Activated T-helper 1 cell treated with anti-CD3 and anti-CD28 coated beads, Interleukin-12 subunit alpha, Interleukin-12 subunit beta, Interleukin-2, Interleukin-4 antibody, amounts not matched to agents 30 ng/mL and 10 ng/mL and 1 ng/mL, durations not matched to agents 14 hours and 24 hours and 36 hours (primary cell): ENCODE measurements around the gene XCL2. TPM values are rescaled to one million over a fixed set of nuclear protein-coding genes. Genes with fewer than 3 reads are reported as not detected.
A peak's percentile ranks its signal among the peaks of the same experiment; 100 is the strongest.
"Not testable (repeated sequence)": the region's sequence is repeated elsewhere in the genome, so short reads cannot be mapped to it uniquely, and the experiment has no call there.

Experiments
- DNase-seq: peaks from one replicate; pipeline ENCODE4 v3.0.0; 2021; ENCODE audit warnings: low spot score
- H3K27ac Mint-ChIP-seq: one replicate; pipeline ENCODE4 v1.8.0; 2021; ENCODE audit warnings: mild to moderate bottlenecking, mixed read lengths
- H3K27me3 Mint-ChIP-seq: one replicate; pipeline ENCODE4 v1.8.0; 2022; ENCODE audit warnings: mild to moderate bottlenecking, moderate library complexity, mixed read lengths; ENCODE audit not compliant: insufficient read depth
- H3K36me3 Mint-ChIP-seq: one replicate; pipeline ENCODE4 v1.8.0; 2021; ENCODE audit warnings: low read depth, mixed read lengths
- H3K4me1 Mint-ChIP-seq: one replicate; pipeline ENCODE4 v1.8.0; 2021; ENCODE audit warnings: low read depth, mixed read lengths
- H3K4me3 Mint-ChIP-seq: one replicate; pipeline ENCODE4 v1.8.0; 2021; ENCODE audit warnings: mild to moderate bottlenecking, moderate library complexity, mixed read lengths
- H3K9me3 Mint-ChIP-seq: one replicate; pipeline ENCODE4 v1.8.0; 2021; ENCODE audit warnings: mixed read lengths
- intact Hi-C: fragments of 100-400 bp; cut with micrococcal nuclease; formaldehyde crosslinking; loops from one replicate; pipeline ENCODE4 v1.15.1; 2024
- total RNA-seq: library from RNA; stranded (reverse); gene quantifications from 2 replicates; pipeline ENCODE4 v1.2.3, GENCODE V29; 2022

XCL2 gene
- total RNA-seq, 1 donor from 2014 or later, result 53.2 TPM

- H3K27me3 Mint-ChIP-seq, result peaks cover 7% of the 10 kb centered on the region
- peaks cover 5% of the 10 kb centered on the region for H3K9me3 Mint-ChIP-seq
- H3K27ac Mint-ChIP-seq, result no peak overlapping the region
- DNase-seq, result no peak
- intact Hi-C loops, result no loop called here
- peaks cover 34% of the 10 kb centered on the region for H3K4me1 Mint-ChIP-seq
- no peaks in the 10 kb centered on the region for H3K36me3 Mint-ChIP-seq
- no peak overlapping the region for H3K4me3 Mint-ChIP-seq
Observed at GRCh38 chr1:168553680-168554553, 10.1 kb upstream of the XCL2 start.

DNA sequence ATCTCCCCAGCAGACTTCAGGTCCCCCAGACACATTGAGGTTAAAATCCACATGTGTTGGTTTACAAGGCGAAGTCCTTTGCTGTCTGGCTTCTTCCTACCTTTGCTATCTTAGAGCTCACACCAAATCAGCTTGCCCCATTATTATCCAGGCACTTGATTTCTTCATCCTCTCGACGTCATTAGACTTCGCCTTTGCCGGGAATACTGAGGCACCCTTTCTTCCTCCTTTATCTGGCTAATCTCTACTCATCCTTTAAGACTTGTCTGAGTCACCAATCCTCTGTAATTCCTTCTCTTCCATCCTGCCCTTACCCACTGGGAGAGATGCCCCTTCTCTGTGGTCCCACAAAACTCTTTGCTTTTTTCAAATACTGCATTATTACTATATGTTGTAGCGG is 9.2 kb upstream of the XCL2 start:
- Mint-ChIP-seq H3K4me1 (peaks cover 29% of the 10 kb centered on the region), H3K27ac (no peak overlapping the region), H3K36me3 (no peaks in the 10 kb centered on the region), H3K4me3 (no peak overlapping the region), H3K9me3 (peaks cover 5% of the 10 kb centered on the region), H3K27me3 (peaks cover 7% of the 10 kb centered on the region)
- DNase-seq, result no peak
- intact Hi-C loops, result no loop called here

- Mint-ChIP-seq H3K27me3 (peaks cover 11% of the 10 kb centered on the region), H3K4me1 (peaks cover 21% of the 10 kb centered on the region), H3K9me3 (peaks cover 9% of the 10 kb centered on the region), H3K36me3 (no peaks in the 10 kb centered on the region), H3K4me3 (no peak overlapping the region), H3K27ac (no peak overlapping the region)
- DNase-seq, result no peak
- intact Hi-C loops, result no loop called here
Observed at GRCh38 chr1:168551688-168552087, 7.9 kb upstream of the XCL2 start.

DNA sequence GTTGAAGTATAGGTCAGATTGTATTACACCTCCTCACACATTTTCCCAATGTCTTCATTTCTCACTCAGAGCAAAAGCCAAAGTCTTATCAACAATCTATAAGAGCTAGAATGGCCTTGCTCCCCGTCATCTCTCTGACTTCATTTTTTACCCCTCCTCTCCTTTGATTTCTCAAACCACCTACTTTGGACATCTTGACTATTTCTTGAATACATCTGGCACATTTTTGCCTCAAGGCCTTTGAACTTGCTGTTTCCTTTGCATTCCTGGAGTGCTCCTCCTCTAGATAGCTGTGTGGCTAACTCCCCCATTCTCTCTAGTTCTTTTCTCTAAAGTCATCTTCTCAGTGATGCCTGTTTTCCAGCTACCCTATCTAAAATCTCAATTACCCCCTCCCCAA is 7.2 kb upstream of the XCL2 start:
- DNase-seq, result no peak
- intact Hi-C loops, result no loop called here
- Mint-ChIP-seq H3K27me3 (peaks cover 11% of the 10 kb centered on the region), H3K4me1 (peaks cover 18% of the 10 kb centered on the region), H3K4me3 (no peak overlapping the region), H3K27ac (no peak overlapping the region), H3K36me3 (no peaks in the 10 kb centered on the region), H3K9me3 (peaks cover 9% of the 10 kb centered on the region)

DNA sequence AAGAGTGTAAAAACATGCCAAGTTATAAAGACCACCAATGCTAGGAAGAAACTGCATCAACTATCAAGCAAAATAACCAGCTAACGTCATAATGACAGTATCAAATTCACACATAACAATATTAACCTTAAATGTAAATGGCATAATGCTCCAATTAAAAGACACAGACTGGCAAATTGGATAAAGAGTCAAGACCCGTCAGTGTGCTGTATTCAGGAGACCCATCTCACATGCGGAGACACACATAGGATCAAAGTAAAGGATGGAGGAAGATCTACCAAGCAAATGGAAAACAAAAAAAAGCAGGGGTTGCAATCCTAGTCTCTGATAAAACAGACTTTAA is 2.7 kb upstream of the XCL2 start:
- not testable (repeated sequence) for H3K27me3 Mint-ChIP-seq, H3K4me3 Mint-ChIP-seq, H3K27ac Mint-ChIP-seq, H3K9me3 Mint-ChIP-seq, H3K36me3 Mint-ChIP-seq, DNase-seq
- peaks cover 15% of the 10 kb centered on the region for H3K4me1 Mint-ChIP-seq
- intact Hi-C loops, result loop anchor here (5.0 kb wide), 1 partner anchor 361 kb away; no protein-coding TSS in a partner anchor

DNA sequence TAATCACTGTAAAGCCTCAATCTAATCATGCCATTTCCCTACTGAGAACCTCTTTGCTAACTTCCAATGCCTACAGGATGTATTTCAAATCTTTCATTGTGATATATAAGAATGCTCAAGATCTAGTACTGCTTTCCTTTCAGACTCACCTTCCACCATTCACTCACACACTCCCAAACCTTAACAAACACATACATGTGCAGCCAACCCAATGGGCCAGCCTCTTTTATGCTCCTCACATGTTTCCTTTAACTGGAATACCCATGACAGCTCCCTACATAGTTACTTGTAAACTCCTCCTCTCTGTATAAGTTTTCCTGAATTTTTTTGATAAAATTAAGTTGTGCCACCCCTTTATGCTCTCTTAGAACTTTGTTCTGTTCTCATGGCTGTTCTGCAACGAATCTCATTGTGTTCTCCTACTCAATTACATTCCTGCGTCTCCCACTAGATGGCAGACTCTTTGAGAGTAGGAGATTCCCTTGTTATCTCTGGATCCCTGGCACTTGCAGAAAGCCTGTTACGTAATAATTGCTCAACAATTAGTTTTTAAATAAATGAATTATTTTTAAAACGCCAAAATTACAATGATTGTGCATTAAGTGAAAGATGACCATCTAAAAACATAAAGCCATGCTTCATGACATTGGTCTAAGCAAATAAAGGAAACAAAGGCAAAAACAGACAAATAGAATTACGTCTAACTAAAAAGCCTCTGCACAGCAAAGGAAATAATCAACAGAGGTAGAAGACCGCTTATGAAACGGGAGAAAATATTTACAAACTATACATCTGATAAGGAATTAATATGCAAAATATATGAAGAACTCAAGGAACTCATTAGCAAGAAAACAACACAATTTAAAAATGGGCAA is 2.1 kb upstream of the XCL2 start:
- H3K36me3 Mint-ChIP-seq, H3K4me3 Mint-ChIP-seq, H3K27ac Mint-ChIP-seq, H3K9me3 Mint-ChIP-seq, DNase-seq, H3K27me3 Mint-ChIP-seq: not testable (repeated sequence)
- peaks cover 15% of the 10 kb centered on the region for H3K4me1 Mint-ChIP-seq
- intact Hi-C loops, result loop anchor here (5.0 kb wide), 1 partner anchor 361 kb away; no protein-coding TSS in a partner anchor

DNA sequence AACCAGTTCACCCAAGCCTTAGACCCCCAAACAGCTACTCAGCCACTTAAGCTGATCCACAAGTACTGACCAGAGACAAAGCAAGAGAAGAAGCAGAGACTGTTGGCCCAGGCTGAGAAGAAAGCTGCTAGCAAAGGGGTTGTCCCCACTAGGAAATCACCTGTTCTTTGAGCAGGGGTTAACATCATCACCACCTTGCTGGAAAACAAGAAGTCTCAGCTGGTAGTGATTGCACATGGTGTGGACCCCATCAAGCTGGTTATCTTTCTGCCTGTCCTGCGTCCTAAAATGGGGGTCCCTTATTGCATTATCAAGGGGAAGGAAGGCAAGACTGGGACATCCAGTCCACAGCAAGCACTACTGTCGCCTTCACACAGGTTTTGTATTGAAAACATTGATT is 819 bp downstream of the XCL2 start:
- H3K27me3 Mint-ChIP-seq, H3K27ac Mint-ChIP-seq, H3K9me3 Mint-ChIP-seq, DNase-seq, H3K4me3 Mint-ChIP-seq, H3K36me3 Mint-ChIP-seq, intact Hi-C loops: not testable (repeated sequence)
- H3K4me1 Mint-ChIP-seq, result peaks cover 15% of the 10 kb centered on the region

GRCh38 chr1:168540798-168541197 is 3.0 kb downstream of the XCL2 start:
- intact Hi-C loops, H3K4me3 Mint-ChIP-seq, H3K36me3 Mint-ChIP-seq, H3K27ac Mint-ChIP-seq, DNase-seq, H3K27me3 Mint-ChIP-seq: not testable (repeated sequence)
- H3K9me3 Mint-ChIP-seq, result peaks cover 17% of the 10 kb centered on the region
- H3K4me1 Mint-ChIP-seq, result peaks cover 35% of the 10 kb centered on the region

DNA sequence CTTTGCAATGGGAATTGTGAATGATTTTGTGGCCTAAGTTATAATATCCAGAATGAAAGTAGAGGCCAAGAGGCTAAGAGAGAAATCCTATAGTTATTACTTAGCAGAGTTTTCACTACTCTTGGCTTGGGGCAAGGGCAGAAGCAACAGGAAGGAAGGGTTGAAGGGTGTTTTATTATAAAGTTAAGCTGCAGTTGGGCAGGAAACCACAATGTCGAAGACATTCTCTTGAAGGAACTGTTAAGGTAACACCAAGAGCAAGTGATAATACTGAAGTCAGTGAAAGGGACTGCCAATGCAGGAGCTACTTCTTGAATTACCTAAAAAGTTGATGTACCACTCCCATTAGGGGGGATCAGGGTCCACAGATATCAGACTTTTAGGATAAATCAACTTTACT is 8.3 kb downstream of the XCL2 start:
- Mint-ChIP-seq H3K36me3 (peaks cover 11% of the 10 kb centered on the region), H3K4me3 (peak overlapping the region; percentile 69), H3K27me3 (peaks cover 4% of the 10 kb centered on the region), H3K4me1 (peaks cover 55% of the 10 kb centered on the region), H3K27ac (peak overlapping the region; percentile 63), H3K9me3 (peaks cover 17% of the 10 kb centered on the region)
- DNase-seq, result peak; percentile 22
- intact Hi-C loops, result loop anchor here (1.0 to 2.0 kb wide), 2 partner anchors 15 to 69 kb away; no protein-coding TSS in a partner anchor

DNA sequence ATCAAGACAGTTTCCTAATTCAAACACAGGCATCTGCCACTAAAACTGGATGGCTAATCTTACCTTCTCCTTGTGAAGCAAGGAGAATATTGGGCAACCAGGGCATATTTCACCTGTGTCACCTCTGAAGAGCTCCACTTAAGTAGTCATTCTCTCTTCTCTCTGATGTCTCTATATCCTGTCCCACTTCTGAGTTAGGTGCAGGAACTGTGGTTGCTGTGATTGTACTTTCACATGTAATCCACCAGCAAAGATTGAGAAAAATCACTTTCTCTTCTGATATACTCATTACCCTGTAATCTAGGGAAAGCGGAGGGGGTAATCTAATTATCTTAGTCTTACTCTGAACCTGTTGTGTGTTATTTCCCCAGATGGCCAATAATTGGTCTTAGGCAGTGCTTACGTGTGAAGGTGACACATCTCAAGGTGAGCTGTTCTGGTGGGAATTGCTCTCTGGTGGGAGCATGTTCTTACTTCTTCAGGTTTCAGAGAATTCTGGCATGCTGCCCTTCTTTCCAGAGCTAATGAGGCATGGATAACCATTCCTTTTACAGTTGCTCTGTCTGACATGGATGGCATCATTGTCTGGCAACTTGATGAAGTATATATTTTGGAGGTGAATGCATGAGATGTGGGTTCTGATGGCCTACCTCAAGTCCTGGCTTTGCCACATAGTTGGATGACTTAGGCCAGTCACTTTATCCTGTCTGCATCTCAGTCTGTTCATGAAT is 12.0 kb downstream of the XCL2 start:
- Mint-ChIP-seq H3K9me3 (peaks cover 2% of the 10 kb centered on the region), H3K4me1 (peaks cover 44% of the 10 kb centered on the region), H3K4me3 (no peak overlapping the region), H3K36me3 (peaks cover 4% of the 10 kb centered on the region), H3K27ac (no peak overlapping the region), H3K27me3 (peaks cover 4% of the 10 kb centered on the region)
- intact Hi-C loops, result no loop called here
- no peak for DNase-seq

DNA sequence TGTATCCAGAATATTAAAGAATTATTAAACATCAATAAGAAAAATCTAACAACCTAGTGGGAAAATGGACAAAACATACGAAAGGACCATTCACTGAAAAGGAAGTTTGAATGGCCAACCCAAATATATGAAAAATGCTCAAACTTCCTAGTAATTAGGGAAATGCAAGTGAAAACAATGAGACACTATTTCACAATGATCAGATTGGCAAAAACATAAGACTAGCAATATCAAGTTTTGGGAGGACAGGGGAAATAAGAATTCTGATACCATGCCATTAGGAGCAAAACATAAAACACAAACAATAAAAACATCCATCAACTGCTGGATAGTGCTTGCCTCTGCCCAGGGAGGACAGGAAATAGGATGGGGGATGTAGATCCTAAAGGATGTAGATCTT is 14.3 kb downstream of the XCL2 start:
- peaks cover 4% of the 10 kb centered on the region for H3K27me3 Mint-ChIP-seq
- no peak overlapping the region for H3K27ac Mint-ChIP-seq
- intact Hi-C loops, result no loop called here
- H3K9me3 Mint-ChIP-seq, result peaks cover 1% of the 10 kb centered on the region
- DNase-seq, result no peak
- H3K36me3 Mint-ChIP-seq, result peaks cover under 1% of the 10 kb centered on the region
- no peak overlapping the region for H3K4me3 Mint-ChIP-seq
- H3K4me1 Mint-ChIP-seq, result peaks cover 22% of the 10 kb centered on the region

DNA sequence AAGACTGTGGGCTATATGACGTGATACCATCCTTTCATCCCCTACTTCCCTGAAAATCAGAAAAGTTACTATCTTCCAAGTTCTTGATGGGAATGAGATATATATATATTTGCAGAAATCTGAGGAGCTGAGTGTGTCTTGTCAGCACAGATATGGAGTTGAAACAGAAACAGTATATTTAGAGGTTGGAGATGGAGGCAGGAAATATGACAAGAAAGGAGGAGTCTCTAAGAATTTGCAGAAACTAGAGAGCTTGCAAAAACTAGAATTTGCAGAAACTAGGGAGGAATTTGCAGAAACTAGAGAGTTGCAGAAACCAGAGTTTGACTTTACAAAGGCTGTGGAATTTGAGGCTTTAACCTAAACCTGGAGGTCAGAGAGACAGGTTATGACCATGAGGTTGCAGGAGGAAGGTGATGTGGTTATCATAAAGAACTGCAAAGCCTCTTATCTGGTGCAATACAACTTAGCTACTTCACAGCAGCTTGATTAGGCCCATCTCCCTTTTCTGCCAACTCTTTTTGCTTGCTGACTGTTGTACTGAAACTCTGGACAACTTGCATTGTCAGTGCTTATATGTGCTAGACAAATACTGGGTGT is 22.3 kb downstream of the XCL2 start:
- peaks cover 15% of the 10 kb centered on the region for H3K36me3 Mint-ChIP-seq
- DNase-seq, result no peak
- no peaks in the 10 kb centered on the region for H3K27me3 Mint-ChIP-seq
- H3K4me1 Mint-ChIP-seq, result peaks cover 53% of the 10 kb centered on the region
- peak overlapping the region; percentile 55 for H3K4me3 Mint-ChIP-seq
- intact Hi-C loops, result loop anchor here (2.0 to 5.0 kb wide), 4 partner anchors 13 to 841 kb away; no protein-coding TSS in a partner anchor
- peaks cover 16% of the 10 kb centered on the region for H3K9me3 Mint-ChIP-seq
- H3K27ac Mint-ChIP-seq, result peak overlapping the region; percentile 58
